GM12864 (cell line): ENCODE results near the gene HGF.

Experiments
- DNase-seq: peaks from one replicate; pipeline ENCODE4 v3.0.0-alpha.2; 2011; ENCODE audit warnings: low read depth
- H3K4me3 ChIP-seq: 2 replicates; pipeline ENCODE4 v1.5.1; 2011; ENCODE audit warnings: mild to moderate bottlenecking, low read depth, low read length, control low read depth
- CTCF ChIP-seq: IDR thresholded peaks from 2 replicates; pipeline ENCODE4 v1.5.1; 2011; ENCODE audit warnings: low read depth, mild to moderate bottlenecking, moderate library complexity, low read length, control low read depth, inconsistent platforms; ENCODE audit errors: missing control alignments

The HGF gene

GRCh38 chr7:81775560-81775959, 5.7 kb upstream of the HGF start:
- H3K4me3 ChIP-seq: no peak overlapping the region
- DNase-seq: no peak
- TF ChIP-seq CTCF: no peak

GRCh38 chr7:81774551-81774950, 4.7 kb upstream of the HGF start:
- no peak for TF ChIP-seq CTCF
- no peak for DNase-seq
- H3K4me3 ChIP-seq: no peak overlapping the region

DNA sequence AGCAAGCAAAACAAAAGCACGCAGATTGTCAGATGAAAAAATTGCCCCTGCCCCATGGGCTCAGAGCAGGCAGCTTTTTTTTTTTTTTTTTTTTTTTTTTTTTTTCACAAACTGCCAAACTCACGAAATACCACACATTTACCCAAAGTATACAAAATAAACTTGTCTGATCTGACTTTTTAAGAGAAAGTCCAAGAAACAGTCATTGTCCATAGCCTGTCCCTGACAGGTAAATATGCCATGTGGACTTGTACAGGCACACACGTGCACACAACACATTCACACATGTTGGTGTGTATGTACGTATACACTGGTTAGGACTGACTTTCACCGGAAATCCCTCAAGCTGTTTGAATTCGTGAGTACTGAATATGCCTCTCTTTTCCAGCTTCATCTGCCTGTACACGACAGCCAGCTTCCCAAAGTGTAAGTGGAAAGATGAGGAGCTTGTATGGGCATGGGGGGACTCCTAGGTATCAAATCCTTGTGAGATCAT, 929 bp upstream of the HGF start:
- H3K4me3 ChIP-seq: no peak overlapping the region
- TF ChIP-seq CTCF: no peak
- DNase-seq: no peak

DNA sequence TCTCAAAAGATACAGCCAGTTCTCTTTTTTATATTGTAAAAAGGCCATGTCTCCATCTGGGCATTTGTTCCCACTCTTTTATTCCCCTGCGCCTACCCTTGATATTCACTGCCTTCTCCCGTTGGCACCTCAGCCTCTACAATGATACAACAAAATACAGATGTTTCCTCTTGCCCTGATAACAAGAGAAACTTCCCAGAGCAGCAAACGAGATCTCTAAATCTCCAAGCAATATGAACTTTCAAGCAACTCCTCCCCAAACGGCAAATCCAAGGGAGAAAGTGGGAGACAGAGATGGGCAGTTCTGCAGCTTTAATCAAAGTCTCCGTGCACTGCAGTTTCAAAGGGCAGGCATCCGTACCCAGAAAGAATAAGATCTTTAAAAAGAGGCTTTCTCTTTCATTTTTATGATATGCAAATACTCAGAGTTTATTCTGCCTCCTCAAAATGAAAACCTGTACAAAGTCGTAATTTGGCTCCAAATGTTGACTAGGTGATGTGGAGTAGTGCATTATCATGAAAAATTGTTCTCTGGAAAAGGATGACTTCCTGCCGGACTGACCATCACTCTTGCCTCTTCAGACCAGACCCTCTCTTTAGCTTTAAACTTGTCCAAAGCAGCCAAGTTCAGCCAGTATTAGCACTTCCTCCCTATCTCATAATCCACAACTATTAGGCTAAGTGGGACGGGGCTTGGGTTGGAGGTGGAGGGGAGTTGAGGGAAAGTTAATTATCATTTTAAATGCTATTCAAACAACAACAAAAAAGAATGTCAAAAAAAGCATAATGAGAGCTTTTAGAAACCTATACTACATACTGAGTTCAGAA, 682 bp downstream of the HGF start:
- H3K4me3 ChIP-seq: no peak overlapping the region
- no peak for TF ChIP-seq CTCF
- DNase-seq: no peak

- no peak for DNase-seq
- no peak overlapping the region for H3K4me3 ChIP-seq
- no peak for TF ChIP-seq CTCF
Observed at GRCh38 chr7:81767926-81768325, 1.9 kb downstream of the HGF start.

DNA sequence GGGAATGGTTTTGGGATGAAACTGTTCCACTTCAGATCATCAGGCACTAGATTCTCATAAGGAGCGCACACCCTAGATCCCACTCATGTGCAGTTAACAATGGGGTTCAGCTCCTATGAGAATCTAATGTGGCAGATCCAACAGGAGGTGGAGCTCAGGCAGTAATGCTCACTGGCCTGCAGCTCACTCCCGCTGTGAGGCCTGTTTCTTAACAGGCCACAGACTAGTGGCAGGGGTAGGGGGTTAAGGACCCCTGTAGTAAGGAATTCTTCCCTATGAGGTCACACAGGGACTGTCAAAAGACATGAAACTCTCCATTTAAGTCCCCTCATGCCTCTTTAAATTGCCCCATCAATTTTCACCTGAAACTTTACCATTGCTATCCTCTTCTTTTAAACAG, 8.0 kb downstream of the HGF start:
- no peak for DNase-seq
- no peak for TF ChIP-seq CTCF
- H3K4me3 ChIP-seq: no peak overlapping the region

- DNase-seq: no peak
- no peak for TF ChIP-seq CTCF
- no peak overlapping the region for H3K4me3 ChIP-seq
Observed at GRCh38 chr7:81761031-81761430, 8.8 kb downstream of the HGF start.
